SK-N-MC (cell line): ENCODE measurements around the gene PACRG.

Experiments used
- DNase-seq: peaks from one replicate; pipeline ENCODE4 v3.0.0-alpha.2; 2011; ENCODE audit warnings: low read depth, low spot score
- H3K27ac ChIP-seq: fragments of 200-600 bp; sonication (generic); 2 replicates; pipeline ENCODE4 v1.5.1; 2016; ENCODE audit warnings: mixed run types
- H3K36me3 ChIP-seq: fragments of 200-600 bp; sonication (generic); 2 replicates; pipeline ENCODE4 v1.6.1; 2017; ENCODE audit warnings: antibody characterized with exemption, low read length, mixed read lengths; ENCODE audit not compliant: insufficient read depth
- H3K4me3 ChIP-seq: fragments of 200-600 bp; sonication (generic); 2 replicates; pipeline ENCODE4 v1.5.1; 2016
- H3K9ac ChIP-seq: fragments of 200-600 bp; sonication (generic); 2 replicates; pipeline ENCODE4 v1.8.0; 2017; ENCODE audit warnings: mixed run types, mixed read lengths; ENCODE audit not compliant: insufficient read length
- H3K9me3 ChIP-seq: fragments of 200-600 bp; sonication (generic); 2 replicates; pipeline ENCODE4 v1.6.1; 2017; ENCODE audit warnings: low read depth, mild to moderate bottlenecking, antibody characterized with exemption, low read length, moderate library complexity, mixed read lengths
- EZH2 ChIP-seq: fragments of 200-600 bp; sonication (generic); IDR thresholded peaks from one replicate; pipeline ENCODE4 v1.6.1; 2017; ENCODE audit warnings: antibody characterized with exemption
- FOXP2 ChIP-seq: optimal IDR thresholded peaks from 2 replicates; pipeline ENCODE3; 2011; ENCODE audit warnings: mild to moderate bottlenecking, moderate library complexity; ENCODE audit not compliant: insufficient read depth; ENCODE audit errors: extremely low read length, control extremely low read depth
- POLR2AphosphoS5 ChIP-seq: IDR thresholded peaks from 2 replicates; pipeline ENCODE4 v1.6.1; 2012; ENCODE audit warnings: mild to moderate bottlenecking, low read depth, low read length, borderline replicate concordance

PACRG gene

DNA sequence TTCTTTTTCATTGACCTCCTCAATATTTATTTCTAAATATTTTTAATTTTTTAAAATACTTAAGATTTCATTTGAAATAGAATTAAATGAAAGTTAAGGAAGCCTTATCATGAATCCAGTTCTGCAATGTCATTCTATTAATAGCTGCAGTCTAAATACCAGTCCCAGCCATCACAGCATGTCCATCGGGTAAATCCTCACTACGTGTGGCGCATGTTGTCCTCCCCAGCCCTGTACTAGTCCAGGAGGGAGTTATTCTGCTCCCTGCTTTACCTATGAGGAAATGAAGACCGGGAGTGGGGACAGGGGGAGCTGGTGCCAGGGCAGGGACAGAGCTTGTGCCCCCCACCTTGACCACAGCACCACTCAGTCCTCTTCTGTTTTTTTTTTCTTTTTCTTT lies 561.7 kb downstream of the PACRG start:
- Histone ChIP-seq H3K4me3 (no peak overlapping the region), H3K27ac (no peak overlapping the region), H3K36me3 (no peaks in the 10 kb centered on the region), H3K9me3 (no peaks in the 10 kb centered on the region), H3K9ac (no peak overlapping the region)
- no peak for TF ChIP-seq FOXP2
- TF ChIP-seq POLR2AphosphoS5 = no peak
- DNase-seq = no peak

DNA sequence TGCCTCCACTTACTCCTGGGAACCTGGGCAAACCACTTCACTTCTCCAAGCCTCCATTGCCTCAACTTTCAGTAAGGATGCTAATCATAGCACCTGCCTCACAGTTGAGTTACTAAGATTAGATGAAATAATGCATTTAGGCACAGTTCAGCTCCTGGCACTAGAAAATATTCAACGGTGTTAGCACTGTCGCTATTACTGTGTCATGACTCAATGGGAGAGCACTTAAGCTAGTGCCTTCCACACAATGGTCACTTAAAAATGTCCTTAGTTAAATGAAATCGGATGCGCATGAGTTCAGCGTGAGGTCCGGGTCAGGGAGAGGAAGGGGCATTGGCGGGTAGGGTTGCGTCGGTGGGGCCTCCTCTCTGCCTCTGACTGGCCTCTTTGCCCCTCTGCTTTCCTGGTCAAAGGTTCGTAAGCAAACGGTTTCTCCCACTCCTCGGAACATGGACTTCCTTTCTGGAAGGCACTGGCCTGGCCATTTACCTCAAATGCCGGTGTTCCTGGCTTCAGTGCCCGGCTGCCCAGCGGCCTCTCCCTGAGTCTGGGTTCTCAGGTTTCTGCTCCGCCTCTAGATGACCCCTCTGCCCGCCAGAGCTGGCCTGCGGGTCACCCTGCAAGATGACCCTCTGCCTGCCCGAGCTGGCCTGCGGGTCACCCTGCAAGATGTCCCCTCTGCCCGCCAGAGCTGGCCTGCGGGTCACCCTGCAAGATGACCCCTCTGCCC lies 562.9 kb downstream of the PACRG start:
- DNase-seq = no peak
- TF ChIP-seq FOXP2 = no peak
- TF ChIP-seq POLR2AphosphoS5 = no peak
- no peak for TF ChIP-seq EZH2
- no peaks in the 10 kb centered on the region for H3K36me3 ChIP-seq
- no peak overlapping the region for H3K27ac ChIP-seq
- H3K4me3 ChIP-seq = no peak overlapping the region
- no peak overlapping the region for H3K9ac ChIP-seq
- H3K9me3 ChIP-seq = no peaks in the 10 kb centered on the region

DNA sequence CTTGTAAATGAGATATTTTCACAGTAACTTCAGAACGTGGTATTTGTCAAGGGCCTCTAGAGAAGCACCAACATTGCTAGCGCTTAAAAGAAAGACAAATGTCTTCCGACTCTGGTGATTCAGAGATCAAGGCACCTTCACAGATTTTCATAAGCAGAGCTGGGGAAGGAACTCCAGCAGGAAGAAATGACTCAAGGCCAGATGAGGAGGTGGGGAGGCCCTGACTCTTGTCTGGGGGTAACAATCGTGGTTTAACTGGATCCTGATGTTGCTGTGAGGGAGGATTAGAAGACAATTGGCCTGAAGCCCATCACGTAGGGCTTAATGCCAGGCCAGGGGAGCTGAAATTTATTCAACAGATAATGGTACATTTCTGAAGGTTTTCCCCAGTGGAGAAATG lies 563.8 kb downstream of the PACRG start:
- Histone ChIP-seq H3K27ac (no peak overlapping the region), H3K4me3 (no peak overlapping the region), H3K9ac (no peak overlapping the region), H3K36me3 (no peaks in the 10 kb centered on the region), H3K9me3 (no peaks in the 10 kb centered on the region)
- no peak for TF ChIP-seq FOXP2
- TF ChIP-seq POLR2AphosphoS5 = no peak
- no peak for TF ChIP-seq EZH2
- no peak for DNase-seq

DNA sequence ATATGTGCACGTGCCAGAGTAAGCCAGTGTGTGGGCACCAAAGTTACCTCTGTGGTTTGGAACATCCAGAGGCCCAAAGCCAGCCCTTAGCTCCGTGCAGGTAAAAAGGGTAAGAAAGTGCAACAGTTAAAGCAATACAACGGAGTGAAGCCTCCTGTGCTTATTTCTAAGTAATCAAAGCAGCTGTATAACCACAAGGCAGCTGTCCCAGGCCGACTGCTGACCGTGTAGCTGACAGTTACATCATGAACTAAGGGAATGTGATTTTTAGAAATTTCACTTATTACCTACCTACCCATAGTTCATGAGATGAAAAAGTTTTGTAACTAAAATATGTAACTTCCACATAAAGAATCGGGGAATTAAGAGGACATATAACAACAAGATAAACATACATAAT lies 565.5 kb downstream of the PACRG start:
- Histone ChIP-seq H3K9ac (no peak overlapping the region), H3K9me3 (no peaks in the 10 kb centered on the region), H3K36me3 (no peaks in the 10 kb centered on the region), H3K27ac (no peak overlapping the region), H3K4me3 (no peak overlapping the region)
- no peak for TF ChIP-seq POLR2AphosphoS5
- no peak for DNase-seq

DNA sequence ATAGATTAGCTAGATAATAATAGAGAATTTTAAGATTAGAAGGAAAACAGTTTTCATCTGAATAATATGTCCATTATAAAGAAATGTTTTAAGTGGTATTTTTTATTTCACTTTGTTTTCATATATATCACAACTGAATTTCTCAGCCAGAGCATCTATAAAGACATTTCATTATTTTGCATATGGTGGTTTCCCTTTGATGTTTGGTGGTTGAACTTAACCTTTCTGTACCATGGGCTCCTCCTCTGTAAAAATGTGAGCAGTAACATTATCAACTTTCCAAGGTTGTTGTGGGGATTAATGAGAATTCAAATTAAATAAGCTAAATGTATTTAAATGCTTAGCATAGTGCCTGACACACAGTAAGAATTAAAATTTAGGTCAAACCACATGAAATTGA lies 567.0 kb downstream of the PACRG start:
- no peak for DNase-seq
- Histone ChIP-seq H3K27ac (no peak overlapping the region), H3K9ac (no peak overlapping the region), H3K36me3 (no peaks in the 10 kb centered on the region), H3K4me3 (no peak overlapping the region), H3K9me3 (no peaks in the 10 kb centered on the region)
- TF ChIP-seq EZH2 = no peak
- TF ChIP-seq POLR2AphosphoS5 = no peak

DNA sequence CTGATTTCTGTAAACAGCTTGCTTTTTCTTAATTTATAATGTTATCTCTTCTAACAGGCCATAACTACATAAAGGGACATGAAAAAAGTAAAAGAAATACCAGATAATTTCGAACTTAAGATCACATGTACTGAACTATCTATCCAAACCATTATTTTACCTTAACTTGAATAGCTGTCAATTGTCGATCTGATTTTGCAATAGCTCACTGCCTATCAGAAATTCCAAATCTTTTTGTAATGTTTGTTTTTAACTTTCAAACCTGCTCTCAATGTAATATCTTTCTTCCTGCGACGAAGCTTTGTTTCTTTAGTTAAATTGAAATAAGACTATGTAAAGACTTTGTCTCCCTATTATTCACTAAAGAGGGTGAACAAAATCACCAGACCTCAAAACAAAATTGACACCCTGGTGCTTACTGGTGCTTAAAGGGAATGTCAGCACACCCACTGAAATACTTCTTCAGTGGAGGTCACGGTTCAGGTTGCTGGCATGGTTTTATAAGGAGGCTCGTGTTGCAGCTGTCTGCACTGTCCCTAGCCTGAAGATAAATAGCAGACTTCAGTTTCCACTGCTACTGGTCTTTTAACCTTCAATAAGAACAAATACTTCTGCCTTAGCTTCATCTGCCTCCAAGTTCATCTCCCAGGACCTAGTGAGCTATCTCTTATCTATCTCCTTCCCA lies 569.2 kb downstream of the PACRG start:
- DNase-seq = no peak
- no peaks in the 10 kb centered on the region for H3K9me3 ChIP-seq
- H3K9ac ChIP-seq = no peak overlapping the region
- H3K36me3 ChIP-seq = no peaks in the 10 kb centered on the region
- H3K4me3 ChIP-seq = no peak overlapping the region
- TF ChIP-seq POLR2AphosphoS5 (no peak), EZH2 (no peak), FOXP2 (no peak)
- H3K27ac ChIP-seq = no peak overlapping the region

DNA sequence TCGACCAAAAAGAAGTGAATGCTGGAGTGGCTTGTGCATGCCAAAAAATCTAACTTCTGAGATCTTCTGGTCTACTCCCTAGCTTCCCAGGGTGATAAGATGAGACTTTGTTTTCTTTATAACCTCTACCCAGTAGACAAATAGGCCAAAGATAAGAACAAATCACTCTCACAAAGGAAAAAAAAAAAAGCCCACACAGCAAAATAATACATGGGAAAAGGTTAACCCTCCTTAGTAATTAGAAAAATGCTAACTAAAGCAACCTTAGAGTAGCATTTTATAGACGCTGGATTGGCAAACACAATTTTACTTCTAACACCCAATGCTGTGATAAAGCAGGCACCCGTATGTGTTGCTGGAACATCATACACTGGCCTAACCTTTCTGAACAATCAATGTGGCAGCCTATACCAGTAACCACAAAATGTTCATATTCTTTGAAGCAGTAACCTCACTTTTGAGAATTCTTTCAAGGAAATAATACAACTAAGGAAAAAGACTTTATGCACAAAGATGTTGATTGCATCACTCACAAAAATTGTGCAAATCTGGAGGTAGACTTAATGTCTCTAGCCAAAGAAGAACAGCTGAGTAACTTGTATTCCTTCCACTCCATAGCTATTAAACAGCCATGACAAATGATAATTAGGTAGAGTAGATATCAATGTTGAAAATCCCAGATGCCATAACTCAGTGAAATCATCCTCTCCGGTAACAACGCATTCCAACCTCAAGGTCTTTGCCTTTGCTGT lies 570.5 kb downstream of the PACRG start:
- H3K9ac ChIP-seq = no peak overlapping the region
- H3K9me3 ChIP-seq = no peaks in the 10 kb centered on the region
- H3K36me3 ChIP-seq = no peaks in the 10 kb centered on the region
- H3K4me3 ChIP-seq = no peak overlapping the region
- no peak for DNase-seq
- TF ChIP-seq POLR2AphosphoS5 (no peak), EZH2 (no peak), FOXP2 (no peak)
- no peak overlapping the region for H3K27ac ChIP-seq

DNA sequence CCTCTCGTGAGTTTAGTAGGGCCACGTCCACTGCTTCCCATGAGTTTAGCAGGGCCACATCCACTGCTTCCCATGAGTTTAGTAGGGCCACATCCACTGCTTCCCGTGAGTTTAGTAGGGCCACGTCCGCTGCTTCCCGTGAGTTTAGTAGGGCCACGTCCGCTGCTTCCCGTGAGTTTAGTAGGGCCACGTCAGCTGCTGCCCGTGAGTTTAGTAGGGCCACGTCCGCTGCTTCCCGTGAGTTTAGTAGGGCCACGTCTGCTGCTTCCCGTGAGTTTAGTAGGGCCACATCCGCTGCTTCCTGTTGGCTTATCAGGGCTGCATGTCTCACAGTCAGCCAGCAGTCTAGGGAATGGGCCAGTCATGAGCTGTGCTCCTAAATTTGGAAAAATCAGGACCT lies 573.1 kb downstream of the PACRG start:
- Histone ChIP-seq H3K4me3 (no peak overlapping the region), H3K36me3 (no peaks in the 10 kb centered on the region), H3K27ac (no peak overlapping the region), H3K9me3 (no peaks in the 10 kb centered on the region), H3K9ac (no peak overlapping the region)
- TF ChIP-seq POLR2AphosphoS5 (no peak), EZH2 (no peak), FOXP2 (no peak)
- DNase-seq = no peak
